Panc1 (cell line): ENCODE measurements around the gene MRGPRD. TPM values are rescaled to one million over a fixed set of nuclear protein-coding genes. Genes with fewer than 3 reads are reported as not detected.

Source experiments
- ATAC-seq: fragments of 200-7000 bp; cut with Tn5 transposase; 2 replicates; pipeline ENCODE4 v1.9.1; 2020; ENCODE audit warnings: mild to moderate bottlenecking, moderate library complexity
- BruUV-seq: library from RNA; stranded (reverse); fragments of 400-500 nt; replicated peaks from 2 replicates; lab custom pipeline; 2021; lab: Mats Ljungman, UMichigan
- CTCF ChIA-PET: fragments of 300-600 bp; sonication (Branson Sonifier 250); formaldehyde crosslinking; loops from one replicate; lab custom pipeline; 2022; ENCODE audit warnings: antibody characterized with exemption; lab: Charles Lee
- POLR2A ChIA-PET: fragments of 300-600 bp; sonication (Branson Sonifier 250); formaldehyde crosslinking; loops from one replicate; lab custom pipeline; 2022; ENCODE audit warnings: antibody characterized with exemption; lab: Charles Lee
- DNase-seq: peaks from one replicate; pipeline ENCODE4 v3.0.0-alpha.2; 2010; ENCODE audit warnings: low read depth, low spot score
- H3K27ac ChIP-seq: 2 replicates; pipeline ENCODE4 v1.5.1; 2011; ENCODE audit warnings: mild to moderate bottlenecking, low read length, inconsistent platforms
- H3K27me3 ChIP-seq: fragments of 200-500 bp; sonication (Bioruptor generic); 2 replicates; pipeline ENCODE4 v1.6.0; 2014; ENCODE audit warnings: low read length, inconsistent platforms; ENCODE audit not compliant: control insufficient read depth, insufficient read depth
- H3K36me3 ChIP-seq: fragments of 200-500 bp; sonication (Bioruptor generic); 2 replicates; pipeline ENCODE4 v1.5.1; 2014; ENCODE audit warnings: inconsistent platforms, mild to moderate bottlenecking, low read length, moderate library complexity; ENCODE audit not compliant: control insufficient read depth, insufficient read depth
- H3K4me1 ChIP-seq: 2 replicates; pipeline ENCODE4 v1.5.1; 2011; ENCODE audit warnings: inconsistent platforms, mild to moderate bottlenecking, low read length, moderate library complexity; ENCODE audit not compliant: control insufficient read depth, insufficient read depth
- H3K4me3 ChIP-seq, 2 experiments: 2 replicates each; pipeline ENCODE4 v1.5.1; 2011 to 2012; ENCODE audit warnings: low read depth in 2 of 2, low read length in 2 of 2, mild to moderate bottlenecking in 2 of 2, inconsistent platforms in 1 of 2, moderate library complexity in 1 of 2
- H3K9me3 ChIP-seq: fragments of 200-500 bp; sonication (Bioruptor generic); 2 replicates; pipeline ENCODE4 v1.5.1; 2014; ENCODE audit warnings: low read depth, mild to moderate bottlenecking, inconsistent platforms, low read length, moderate library complexity; ENCODE audit not compliant: control insufficient read depth, insufficient read depth
- CTCF ChIP-seq: fragments of 450-650 bp; IDR thresholded peaks from 2 replicates; pipeline ENCODE4 v1.5.1; 2017; ENCODE audit warnings: mild to moderate bottlenecking
- POLR2AphosphoS5 ChIP-seq: IDR thresholded peaks from 2 replicates; pipeline ENCODE4 v1.6.1; 2012; ENCODE audit warnings: mild to moderate bottlenecking, low read depth, low read length, moderate library complexity
- REST ChIP-seq, 2 experiments: IDR thresholded peaks; 2 replicates each; pipeline ENCODE4 v1.6.1; 2011 to 2012; ENCODE audit warnings: low read depth in 2 of 2, control low read depth in 1 of 2, low read length in 1 of 2, mild to moderate bottlenecking in 1 of 2, moderate library complexity in 1 of 2; ENCODE audit not compliant: insufficient read depth in 1 of 2
- SIN3A ChIP-seq: IDR thresholded peaks from 2 replicates; pipeline ENCODE4 v1.6.1; 2012; ENCODE audit warnings: low read depth, mild to moderate bottlenecking, low read length, moderate library complexity, borderline replicate concordance; ENCODE audit not compliant: insufficient read depth
- TCF7L2 ChIP-seq: IDR thresholded peaks from 2 replicates; pipeline ENCODE4 v1.6.1; 2011; ENCODE audit warnings: mild to moderate bottlenecking, low read depth, low read length, inconsistent platforms
- in situ Hi-C: cut with HindIII; loops from 2 replicates; pipeline ENCODE4 v1.10.0; 2016; ENCODE audit warnings: low sequenced_read_pairs, low pct_unique_long_range_greater_than_20kb
- intact Hi-C: fragments of 100-400 bp; cut with micrococcal nuclease; formaldehyde crosslinking; loops from one replicate; pipeline ENCODE4 v1.10.0; 2022; ENCODE audit not compliant: unreplicated experiment
- total RNA-seq: library from RNA; stranded (reverse); gene quantifications from one replicate; pipeline ENCODE4 v1.2.1, GENCODE V29; 2021; ENCODE audit not compliant: unreplicated experiment

Gene MRGPRD
- total RNA-seq, 1 experiment from 2014 or later, result not detected

- intact Hi-C loops (no loop called here), in situ Hi-C loops (no loop called here)
- TF ChIP-seq CTCF (no peak), REST (IDR thresholded peaks at IDR 0.05; ENCODE audit: insufficient read depth in 1 of 2, low read depth in 2 of 2, low read length in 1 of 2) (no peak), SIN3A (no peak), POLR2AphosphoS5 (no peak), TCF7L2 (no peak)
- no TSS peak for BruUV-seq
- no peak for ATAC-seq
- Histone ChIP-seq H3K9me3 (no peaks in the 10 kb centered on the region), H3K4me3 (no peak overlapping the region), H3K27ac (no peak overlapping the region), H3K36me3 (no peaks in the 10 kb centered on the region), H3K4me1 (peaks cover 24% of the 10 kb centered on the region), H3K27me3 (no peaks in the 10 kb centered on the region)
- DNase-seq, result no peak
- CTCF ChIA-PET, result no interaction called here
- POLR2A ChIA-PET, result no interaction called here
These were observed 23.8 kb upstream of the MRGPRD start for GRCh38 chr11:69004411-69005182.

DNA sequence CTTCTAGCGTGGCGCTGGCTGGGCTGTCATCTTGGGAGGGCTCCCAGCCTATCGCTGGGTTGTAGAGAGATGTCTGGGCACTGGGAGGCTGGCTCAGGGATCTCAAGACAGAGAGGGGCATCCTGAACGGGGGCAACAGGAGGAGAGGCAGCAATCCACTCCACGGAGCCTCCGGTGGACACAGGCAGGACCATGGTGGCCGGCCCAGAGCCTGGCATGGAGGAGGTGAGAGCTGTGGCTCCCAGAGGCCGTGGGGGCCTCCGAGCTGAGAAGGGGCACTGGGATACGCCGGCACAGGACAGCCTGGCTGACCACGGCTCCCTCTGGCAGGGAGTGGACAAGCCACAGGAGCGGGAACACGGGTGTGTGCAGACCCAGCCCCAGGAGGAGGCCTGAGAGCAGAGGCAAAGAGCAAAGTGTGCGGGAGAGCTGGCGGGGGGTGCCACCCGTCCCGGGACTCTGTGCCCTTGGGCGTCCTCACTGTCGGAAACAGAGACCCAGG lies 23.1 kb upstream of the MRGPRD start:
- no peak for ATAC-seq
- Histone ChIP-seq H3K4me3 (no peak overlapping the region), H3K9me3 (no peaks in the 10 kb centered on the region), H3K36me3 (no peaks in the 10 kb centered on the region), H3K4me1 (peaks cover 21% of the 10 kb centered on the region), H3K27ac (no peak overlapping the region), H3K27me3 (no peaks in the 10 kb centered on the region)
- no TSS peak for BruUV-seq
- in situ Hi-C loops, result no loop called here
- POLR2A ChIA-PET, result no interaction called here
- TF ChIP-seq REST (IDR thresholded peaks at IDR 0.05; ENCODE audit: insufficient read depth in 1 of 2, low read depth in 2 of 2, low read length in 1 of 2) (no peak), POLR2AphosphoS5 (no peak), SIN3A (no peak), TCF7L2 (no peak), CTCF (no peak)
- CTCF ChIA-PET, result no interaction called here
- intact Hi-C loops, result no loop called here
- DNase-seq, result no peak
